Measurements from ENCODE around the gene GRB10. TPM values are rescaled to one million over a fixed set of nuclear protein-coding genes. Genes with fewer than 3 reads are reported as not detected.

GRB10 gene
- total RNA-seq, 2 donors from 2014 or later, result 10.3 to 15.1 TPM

- no peak overlapping the region for H3K27ac ChIP-seq
- no peak for DNase-seq
- H3K36me3 ChIP-seq, result no peaks in the 10 kb centered on the region
- TF ChIP-seq, protein P1, sequence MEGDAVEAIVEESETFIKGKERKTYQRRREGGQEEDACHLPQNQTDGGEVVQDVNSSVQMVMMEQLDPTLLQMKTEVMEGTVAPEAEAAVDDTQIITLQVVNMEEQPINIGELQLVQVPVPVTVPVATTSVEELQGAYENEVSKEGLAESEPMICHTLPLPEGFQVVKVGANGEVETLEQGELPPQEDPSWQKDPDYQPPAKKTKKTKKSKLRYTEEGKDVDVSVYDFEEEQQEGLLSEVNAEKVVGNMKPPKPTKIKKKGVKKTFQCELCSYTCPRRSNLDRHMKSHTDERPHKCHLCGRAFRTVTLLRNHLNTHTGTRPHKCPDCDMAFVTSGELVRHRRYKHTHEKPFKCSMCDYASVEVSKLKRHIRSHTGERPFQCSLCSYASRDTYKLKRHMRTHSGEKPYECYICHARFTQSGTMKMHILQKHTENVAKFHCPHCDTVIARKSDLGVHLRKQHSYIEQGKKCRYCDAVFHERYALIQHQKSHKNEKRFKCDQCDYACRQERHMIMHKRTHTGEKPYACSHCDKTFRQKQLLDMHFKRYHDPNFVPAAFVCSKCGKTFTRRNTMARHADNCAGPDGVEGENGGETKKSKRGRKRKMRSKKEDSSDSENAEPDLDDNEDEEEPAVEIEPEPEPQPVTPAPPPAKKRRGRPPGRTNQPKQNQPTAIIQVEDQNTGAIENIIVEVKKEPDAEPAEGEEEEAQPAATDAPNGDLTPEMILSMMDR (IDR thresholded peaks at IDR 0.05), result no peak
- no peak overlapping the region for H3K4me3 ChIP-seq
- H3K27me3 ChIP-seq, result no peaks in the 10 kb centered on the region
- intact Hi-C loops (cut with DNase I), result no loop called here
- H3K9ac ChIP-seq (ENCODE audit: low read depth in 2 of 2, low read length in 2 of 2), result no peak overlapping the region
- peaks cover 3% of the 10 kb centered on the region for H3K4me1 ChIP-seq
- no peaks in the 10 kb centered on the region for H3K9me3 ChIP-seq
These were observed 119.1 kb downstream of the GRB10 start for GRCh38 chr7:50663396-50664102.

GRCh38 chr7:50662996-50663395, 119.7 kb downstream of the GRB10 start:
- DNase-seq, result no peak
- no peaks in the 10 kb centered on the region for H3K36me3 ChIP-seq
- no peak overlapping the region for H3K4me3 ChIP-seq
- no peak overlapping the region for H3K9ac ChIP-seq (ENCODE audit: low read depth in 2 of 2, low read length in 2 of 2)
- H3K4me1 ChIP-seq, result peaks cover 3% of the 10 kb centered on the region
- intact Hi-C loops (cut with DNase I), result no loop called here
- H3K9me3 ChIP-seq, result no peaks in the 10 kb centered on the region
- H3K27me3 ChIP-seq, result no peaks in the 10 kb centered on the region
- H3K27ac ChIP-seq, result no peak overlapping the region
- TF ChIP-seq, protein P1 (IDR thresholded peaks at IDR 0.05), result no peak

GRCh38 chr7:50662041-50662694, 120.5 kb downstream of the GRB10 start:
- Histone ChIP-seq H3K27me3 (no peaks in the 10 kb centered on the region), H3K4me3 (no peak overlapping the region), H3K4me1 (peaks cover 3% of the 10 kb centered on the region), H3K36me3 (no peaks in the 10 kb centered on the region), H3K9me3 (no peaks in the 10 kb centered on the region), H3K9ac (ENCODE audit: low read depth in 2 of 2, low read length in 2 of 2) (no peak overlapping the region), H3K27ac (no peak overlapping the region)
- TF ChIP-seq, protein P1 (IDR thresholded peaks at IDR 0.05), result no peak
- DNase-seq, result no peak
- intact Hi-C loops (cut with DNase I), result no loop called here

DNA sequence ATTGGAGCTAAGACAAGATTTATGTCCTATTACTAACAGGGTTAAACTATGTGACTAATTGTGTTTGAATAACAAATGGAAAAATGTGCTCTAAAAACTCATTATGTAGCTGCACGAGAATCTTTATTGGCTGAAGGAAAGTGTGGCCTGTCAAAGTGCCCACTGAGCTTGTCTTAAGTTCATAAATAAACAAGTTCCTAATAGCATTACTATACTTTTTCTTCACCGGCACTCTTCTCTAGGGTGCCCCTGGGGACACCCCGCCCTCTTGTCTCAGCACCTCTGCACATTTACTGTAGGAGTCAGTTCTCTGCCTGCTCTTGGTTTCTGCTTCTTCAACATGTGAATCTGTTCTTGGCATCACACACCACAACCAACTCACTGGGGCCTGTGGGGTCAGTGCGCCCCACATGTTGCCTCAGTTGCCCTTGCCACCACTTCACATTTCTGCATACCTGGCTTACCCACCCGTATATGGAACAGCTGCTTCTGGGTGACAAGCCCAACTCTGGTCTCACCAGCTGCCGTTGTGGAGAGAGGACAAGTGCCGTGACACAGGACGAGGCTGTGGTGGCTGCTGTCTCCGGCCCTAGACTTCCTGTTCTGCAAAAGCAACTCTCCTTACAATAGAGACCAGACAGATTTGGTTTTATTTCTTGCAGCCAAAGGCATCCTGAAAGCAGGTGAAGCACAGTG, 121.2 kb downstream of the GRB10 start:
- H3K27ac ChIP-seq, result no peak overlapping the region
- TF ChIP-seq, protein P1 (IDR thresholded peaks at IDR 0.05), result no peak
- no peak for DNase-seq
- H3K9ac ChIP-seq (ENCODE audit: low read depth in 2 of 2, low read length in 2 of 2), result no peak overlapping the region
- H3K9me3 ChIP-seq, result no peaks in the 10 kb centered on the region
- H3K4me1 ChIP-seq, result peaks cover 3% of the 10 kb centered on the region
- H3K27me3 ChIP-seq, result no peaks in the 10 kb centered on the region
- no peak overlapping the region for H3K4me3 ChIP-seq
- H3K36me3 ChIP-seq, result no peaks in the 10 kb centered on the region
- intact Hi-C loops (cut with DNase I), result no loop called here

- Histone ChIP-seq H3K9ac (ENCODE audit: low read depth in 2 of 2, low read length in 2 of 2) (no peak overlapping the region), H3K4me3 (no peak overlapping the region), H3K36me3 (no peaks in the 10 kb centered on the region), H3K9me3 (no peaks in the 10 kb centered on the region), H3K27me3 (no peaks in the 10 kb centered on the region), H3K27ac (no peak overlapping the region), H3K4me1 (peaks cover 3% of the 10 kb centered on the region)
- no peak for DNase-seq
- intact Hi-C loops (cut with DNase I), result no loop called here
- TF ChIP-seq, protein P1 (IDR thresholded peaks at IDR 0.05), result no peak
These were observed 121.9 kb downstream of the GRB10 start for GRCh38 chr7:50660830-50661175.

Data from colonic mucosa (tissue), 4 donors.